Medulla oblongata (tissue), 1 donor: ENCODE measurements around the gene TM9SF4.

Source experiments
- DNase-seq: peaks from one replicate; pipeline ENCODE4 v3.0.0-alpha.2; 2015; ENCODE audit errors: extremely low spot score

Gene TM9SF4

DNA sequence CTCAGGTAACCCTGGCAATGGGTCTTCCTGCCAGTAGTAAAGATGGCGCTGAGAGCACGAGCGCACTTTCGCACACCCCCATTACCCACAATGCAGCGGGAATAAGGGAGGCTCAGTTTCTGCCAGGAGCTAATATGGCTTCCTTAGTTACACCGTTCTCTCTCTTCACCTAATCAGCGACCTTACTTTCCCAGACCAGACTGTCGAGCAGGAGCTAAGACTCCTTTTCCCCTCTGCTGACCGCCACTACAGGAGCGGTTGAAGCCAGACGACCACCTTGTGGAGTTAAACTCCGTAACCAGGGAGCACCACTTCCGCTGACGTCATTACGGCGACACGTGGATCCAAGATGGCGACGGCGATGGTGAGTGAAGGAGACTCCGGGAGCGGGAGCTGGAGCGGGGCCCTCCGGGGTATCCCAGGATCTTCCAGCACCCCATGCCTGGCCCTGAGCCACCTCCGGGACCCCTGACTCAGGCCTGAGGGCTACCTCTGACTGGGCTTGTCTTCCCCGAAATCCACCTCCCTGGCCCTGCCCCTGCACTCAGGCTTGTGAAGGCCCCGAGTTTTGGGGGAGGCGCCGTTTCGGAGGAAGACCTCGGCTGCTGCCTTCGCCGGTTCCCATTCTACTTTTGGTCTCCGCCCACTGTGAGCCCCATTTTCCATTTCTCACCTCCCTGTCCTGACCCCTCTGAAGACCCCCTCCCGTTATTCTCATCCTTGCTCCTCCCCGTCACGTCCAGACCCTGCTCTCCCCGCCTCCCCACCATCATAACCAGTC is at the start of gene TM9SF4:
Gene TM9SF4 (plus strand): TSS at position 323 of the 781 bp plus-strand sequence. CDS start 27 bp downstream, at position 350.
- peak; percentile 97 for DNase-seq

DNA sequence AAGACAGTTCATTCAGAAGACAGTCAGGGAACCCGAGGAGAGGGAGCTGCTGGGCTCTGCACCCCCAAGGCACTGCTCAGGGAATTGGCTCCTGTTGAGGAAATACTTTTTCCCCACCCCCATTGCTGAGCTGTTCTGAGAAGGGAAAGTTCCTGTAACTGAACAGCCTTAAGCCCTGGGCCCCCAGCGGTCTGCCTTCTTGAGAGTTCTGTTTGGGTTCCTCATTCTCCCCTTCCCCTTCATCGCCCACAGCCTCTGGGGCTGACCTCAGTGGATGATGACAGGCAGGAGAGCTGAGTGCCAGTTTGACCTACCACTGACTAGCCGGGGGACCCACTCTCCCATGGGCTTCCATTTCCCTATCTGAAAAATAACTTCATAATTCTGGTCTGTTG is 46.7 kb upstream of the TM9SF4 start:
- DNase-seq = peak; percentile 89

GRCh38 chr20:32063695-32064094 is 45.8 kb upstream of the TM9SF4 start:
- DNase-seq = peak; percentile 46

DNA sequence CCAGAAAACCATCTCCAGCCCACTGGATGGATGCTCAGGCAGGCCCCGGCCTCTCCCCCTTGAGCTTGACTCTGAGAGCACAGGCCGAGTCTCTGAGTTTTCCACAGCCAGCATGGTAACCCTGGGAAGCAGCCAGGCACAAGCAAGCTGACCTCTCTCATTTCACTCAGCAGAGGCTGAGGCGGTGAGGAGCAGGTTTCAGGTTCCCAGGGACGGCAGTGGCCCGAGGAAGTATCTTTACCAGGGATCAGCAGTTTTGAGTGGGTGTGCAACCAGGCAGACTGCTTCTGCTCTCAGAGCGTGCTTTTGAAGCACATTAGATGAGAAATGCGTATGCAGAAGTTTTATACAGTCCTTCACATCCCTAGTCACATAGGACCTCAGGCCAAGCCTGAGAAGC is 44.8 kb upstream of the TM9SF4 start:
- DNase-seq = peak; percentile 16

- no peak for DNase-seq
Observed at GRCh38 chr20:32067234-32067821, 42.2 kb upstream of the TM9SF4 start.

DNA sequence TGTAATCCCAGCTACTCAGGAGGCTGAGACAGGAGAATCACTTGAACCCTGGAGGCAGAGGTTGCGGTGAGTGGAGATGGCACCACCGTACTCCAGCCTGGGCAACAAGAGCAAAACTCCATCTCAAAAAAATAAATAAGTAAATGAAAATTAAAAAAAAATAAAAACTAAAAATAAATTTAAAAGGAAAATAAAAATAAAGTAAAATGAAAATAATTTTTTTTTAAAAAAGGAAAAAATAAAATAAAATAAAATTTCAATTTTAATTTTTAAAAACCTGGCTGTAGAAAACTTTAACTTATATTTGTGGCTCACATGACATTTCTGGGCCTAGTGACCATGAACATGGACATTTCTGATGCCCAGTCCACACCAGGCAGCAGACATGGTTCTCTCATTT is 41.3 kb upstream of the TM9SF4 start:
- no peak for DNase-seq

- DNase-seq = no peak
Observed at GRCh38 chr20:32069711-32070110, 39.8 kb upstream of the TM9SF4 start.

DNA sequence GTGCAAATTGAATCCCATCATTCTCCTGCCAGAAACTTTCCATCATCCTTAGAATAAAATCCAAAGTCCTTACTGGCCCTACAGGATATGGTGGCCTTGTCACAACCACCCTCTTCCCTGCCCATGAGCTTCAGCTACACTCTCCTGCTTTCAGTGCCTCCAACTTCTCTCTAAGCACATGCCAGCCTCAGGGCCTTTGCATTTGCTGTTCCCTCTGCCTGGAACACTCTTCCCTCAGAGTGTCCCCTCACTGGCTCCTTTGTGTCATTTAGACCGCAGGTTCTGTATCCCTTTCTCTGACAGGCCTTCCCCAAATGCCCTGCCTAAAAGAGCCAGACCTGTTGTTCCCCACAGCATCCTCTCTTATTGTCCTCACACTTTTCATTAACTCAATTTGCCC is 39.2 kb upstream of the TM9SF4 start:
- DNase-seq = no peak

DNA sequence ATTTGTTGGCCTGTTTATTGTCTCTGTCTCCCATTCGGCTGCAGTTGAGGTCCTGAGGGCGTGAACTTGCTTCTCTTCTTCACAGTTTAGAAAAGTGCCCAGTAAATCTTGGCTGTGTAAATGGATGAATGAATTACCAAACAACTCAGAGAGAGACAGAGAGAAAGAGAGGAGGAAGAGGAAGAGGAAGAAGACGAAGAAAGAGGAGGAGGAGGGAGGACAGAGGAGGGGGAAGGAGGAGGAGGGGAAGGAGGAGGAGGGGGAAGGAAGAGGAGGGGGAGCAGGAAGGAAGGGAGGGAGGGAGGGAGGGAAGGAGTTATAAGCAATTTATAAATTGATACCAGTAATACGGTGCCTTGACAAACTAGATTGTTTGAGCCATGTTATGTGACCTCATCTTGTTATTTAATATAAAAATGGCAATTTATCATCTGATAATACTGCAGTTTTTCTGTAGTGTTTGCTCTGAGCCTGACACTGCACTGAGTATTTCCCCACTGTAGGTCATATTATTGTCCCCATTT is 38.8 kb upstream of the TM9SF4 start:
- no peak for DNase-seq

DNA sequence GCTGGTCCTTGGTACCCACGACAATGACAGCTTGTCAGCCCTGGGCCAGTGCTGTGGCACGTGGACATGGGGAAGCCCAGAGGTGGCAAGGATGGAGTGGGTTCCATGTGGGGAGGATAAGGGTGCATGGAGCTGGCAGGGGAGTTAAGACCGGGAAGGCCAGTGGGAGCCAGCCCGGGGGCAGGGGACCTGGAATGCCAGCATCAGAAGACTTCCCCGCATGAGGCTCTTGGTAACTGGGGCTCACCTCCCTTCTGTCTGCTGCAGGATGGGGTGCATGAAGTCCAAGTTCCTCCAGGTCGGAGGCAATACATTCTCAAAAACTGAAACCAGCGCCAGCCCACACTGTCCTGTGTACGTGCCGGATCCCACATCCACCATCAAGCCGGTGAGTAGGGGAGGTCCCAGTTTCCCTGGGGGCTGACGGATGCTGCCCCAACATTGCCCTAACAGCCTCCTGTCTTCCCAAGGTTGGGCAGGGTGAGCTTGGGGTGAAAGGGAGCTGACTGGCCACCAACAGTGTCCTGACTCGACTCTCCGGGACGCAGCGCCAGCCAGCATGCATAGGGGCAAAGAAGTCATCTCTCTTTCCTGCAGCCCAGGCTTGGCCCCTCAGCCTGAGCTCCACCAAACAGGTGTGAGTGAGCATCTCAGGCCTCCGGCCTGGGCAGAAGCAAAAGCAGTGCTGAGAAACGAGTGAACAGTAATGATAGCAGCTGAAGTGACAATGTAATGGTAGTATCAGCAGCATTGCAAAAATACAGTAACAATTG is 37.9 kb upstream of the TM9SF4 start:
- DNase-seq = no peak

DNA sequence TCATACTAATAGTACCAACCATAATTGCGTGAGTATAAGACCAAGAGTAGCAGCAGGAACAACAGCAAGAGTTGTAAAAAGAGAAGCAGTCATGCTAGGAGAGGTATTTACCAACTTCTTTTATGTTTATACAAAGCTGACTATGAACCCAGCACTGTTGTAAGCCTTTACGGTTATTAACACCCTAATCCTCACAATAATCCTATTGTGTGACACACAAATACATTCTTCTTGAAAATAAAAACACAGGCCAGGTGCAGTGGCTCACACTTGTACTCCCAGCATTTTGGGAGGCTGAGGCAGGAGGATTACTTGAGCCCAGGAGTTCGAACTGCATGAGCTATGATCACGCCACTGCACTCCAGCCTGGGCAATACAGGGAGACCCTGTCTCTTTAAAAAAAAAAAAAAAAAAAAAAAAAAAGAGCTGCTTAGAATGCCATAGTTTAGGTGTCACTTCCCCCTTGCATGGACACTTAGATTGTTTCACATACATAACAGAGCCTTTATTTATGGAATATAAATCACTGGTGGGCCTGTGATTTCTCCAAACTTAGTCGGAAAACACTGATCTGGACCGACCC is 37.3 kb upstream of the TM9SF4 start:
- no peak for DNase-seq

- DNase-seq = no peak
Observed at GRCh38 chr20:32075534-32075933, 34.0 kb upstream of the TM9SF4 start.

GRCh38 chr20:32077190-32077589 is 32.3 kb upstream of the TM9SF4 start:
- peak; percentile 63 for DNase-seq

GRCh38 chr20:32078322-32078721 is 31.2 kb upstream of the TM9SF4 start:
- DNase-seq = no peak

DNA sequence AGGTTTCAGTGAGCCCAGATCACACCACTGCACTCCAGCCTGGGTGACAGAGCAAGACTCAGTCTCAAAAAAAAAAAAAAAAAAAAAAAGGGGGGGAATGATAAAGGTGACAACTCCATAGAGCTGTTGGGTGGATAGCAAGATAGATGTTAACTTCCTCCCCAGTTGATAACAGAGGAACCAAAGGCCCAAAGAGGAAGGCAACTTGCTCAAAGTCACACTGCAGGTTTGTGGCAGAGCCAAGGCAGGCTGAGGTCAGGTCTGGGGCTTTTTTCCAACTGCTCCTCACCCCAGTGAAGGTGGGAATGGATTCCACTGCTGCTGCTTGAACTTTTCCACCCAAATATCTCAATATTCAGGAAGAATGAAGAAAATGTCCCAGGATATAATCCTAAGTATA is 30.7 kb upstream of the TM9SF4 start:
- peak; percentile 37 for DNase-seq

- DNase-seq = no peak
Observed at GRCh38 chr20:32079655-32080109, 29.8 kb upstream of the TM9SF4 start.

DNA sequence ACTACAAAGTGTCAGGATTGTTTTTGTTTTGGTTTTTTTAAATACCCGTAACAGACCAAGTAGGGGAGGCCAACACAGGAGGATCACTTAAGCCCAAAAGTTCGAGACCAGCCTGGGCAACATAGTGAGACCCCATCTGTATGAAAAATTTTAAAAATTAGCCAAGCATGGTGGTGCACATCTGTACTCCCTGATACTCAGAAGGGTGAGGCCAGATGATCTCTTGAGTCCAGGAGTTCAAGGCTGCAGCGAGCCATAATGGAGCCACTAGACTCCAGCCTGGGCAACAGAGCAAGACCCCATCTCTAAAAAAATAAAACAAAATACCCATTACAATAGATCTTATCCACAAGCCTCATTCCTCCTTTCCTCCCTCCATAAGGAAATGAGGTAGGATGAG is 28.7 kb upstream of the TM9SF4 start:
- no peak for DNase-seq

DNA sequence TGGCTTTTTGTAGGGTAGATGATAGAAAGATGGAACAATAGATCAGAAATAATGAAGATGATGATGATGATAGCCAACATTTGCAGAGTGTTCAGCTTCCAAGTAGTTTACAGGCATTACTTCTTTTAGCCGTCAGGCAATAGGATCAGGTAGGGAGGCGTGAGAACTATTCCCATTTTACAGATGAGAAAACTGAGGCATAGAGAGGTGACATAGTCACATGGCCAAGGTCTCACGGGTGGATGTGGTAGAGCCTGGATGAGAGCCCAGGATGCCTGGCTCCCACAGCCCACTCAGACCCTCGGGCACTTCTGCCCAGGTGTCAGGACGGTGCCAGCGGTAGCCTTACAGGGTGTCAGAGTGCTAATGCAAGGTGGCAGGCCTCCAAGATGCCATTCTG is 26.0 kb upstream of the TM9SF4 start:
- DNase-seq = no peak

DNA sequence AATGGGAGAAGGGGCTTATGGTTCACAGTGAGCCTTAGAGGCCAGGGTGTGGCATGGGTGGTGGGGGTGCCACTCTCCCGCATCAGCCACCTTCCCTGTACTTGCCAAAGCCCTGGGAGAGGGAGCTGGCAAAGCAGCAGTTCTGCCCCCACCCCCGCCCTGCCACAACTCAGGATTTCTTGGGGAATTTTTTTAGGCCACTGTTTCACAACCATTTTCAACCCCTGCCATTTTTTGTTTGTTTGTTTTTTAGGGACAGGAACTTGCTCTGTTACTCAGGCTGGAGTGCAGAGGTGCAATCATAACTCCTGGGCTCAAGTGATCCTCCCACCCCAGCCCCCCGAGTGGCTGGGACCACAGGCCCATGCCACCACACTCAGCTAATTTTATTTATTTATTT is 22.4 kb upstream of the TM9SF4 start:
- no peak for DNase-seq

DNA sequence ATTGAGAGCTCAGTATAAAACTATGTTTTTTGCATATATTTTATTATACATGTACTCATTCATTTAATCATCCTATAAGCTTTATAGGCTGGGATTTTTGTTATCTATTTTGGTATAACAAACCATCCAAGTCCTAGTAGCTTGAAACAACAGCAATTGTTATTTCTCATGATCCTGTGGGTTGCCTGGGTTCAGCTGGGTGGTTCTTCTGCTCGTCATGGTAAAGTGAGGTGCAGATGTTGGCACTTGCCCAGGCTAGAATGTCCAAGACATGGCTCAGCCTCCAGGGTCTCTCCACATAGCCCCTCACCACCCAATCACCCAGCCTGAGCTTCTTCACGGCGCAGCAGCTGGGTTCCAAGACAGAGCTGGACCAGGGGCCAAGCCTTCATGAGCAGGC is 20.8 kb upstream of the TM9SF4 start:
- DNase-seq = no peak

DNA sequence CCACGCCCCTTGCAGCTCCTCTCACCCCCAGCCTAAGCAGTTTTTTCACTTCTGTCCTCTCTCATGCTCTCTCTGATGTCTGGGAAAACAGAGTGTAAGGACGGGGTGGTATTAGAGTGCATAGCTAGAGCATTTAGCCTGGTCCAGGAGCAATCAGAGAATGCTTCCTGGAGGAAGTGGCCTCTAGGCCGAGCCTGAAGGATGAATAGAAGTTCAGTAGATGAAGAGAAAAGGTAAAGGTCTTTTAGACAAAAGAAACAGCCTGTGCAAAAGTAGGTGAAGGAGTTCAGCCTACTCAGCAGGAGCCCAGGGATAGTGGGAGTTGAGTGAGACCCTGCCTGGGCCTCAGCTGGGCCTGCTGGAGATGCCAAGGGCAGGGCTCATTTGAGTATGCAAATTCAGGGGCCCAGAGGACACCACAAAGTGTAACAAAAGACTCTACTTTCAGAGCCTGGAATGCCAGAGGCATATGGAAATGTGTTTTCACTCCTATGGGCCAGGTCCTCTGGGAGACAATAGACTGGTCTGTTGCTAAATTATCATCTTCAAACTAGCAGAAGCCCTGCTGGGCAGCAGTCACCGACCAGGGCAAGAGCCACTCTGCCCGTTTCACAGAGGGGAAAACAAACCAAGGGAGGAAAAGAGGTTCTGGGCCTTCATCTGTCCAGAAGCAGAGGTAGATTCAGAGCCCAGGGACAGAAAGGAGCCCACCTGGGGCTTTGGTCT is 19.7 kb upstream of the TM9SF4 start:
- no peak for DNase-seq
